ENCODE measurements around the gene PDLIM7. TPM values are rescaled to one million over a fixed set of nuclear protein-coding genes. Genes with fewer than 3 reads are reported as not detected.

The PDLIM7 gene
- polyA plus RNA-seq, 1 donor: 326 TPM

DNA sequence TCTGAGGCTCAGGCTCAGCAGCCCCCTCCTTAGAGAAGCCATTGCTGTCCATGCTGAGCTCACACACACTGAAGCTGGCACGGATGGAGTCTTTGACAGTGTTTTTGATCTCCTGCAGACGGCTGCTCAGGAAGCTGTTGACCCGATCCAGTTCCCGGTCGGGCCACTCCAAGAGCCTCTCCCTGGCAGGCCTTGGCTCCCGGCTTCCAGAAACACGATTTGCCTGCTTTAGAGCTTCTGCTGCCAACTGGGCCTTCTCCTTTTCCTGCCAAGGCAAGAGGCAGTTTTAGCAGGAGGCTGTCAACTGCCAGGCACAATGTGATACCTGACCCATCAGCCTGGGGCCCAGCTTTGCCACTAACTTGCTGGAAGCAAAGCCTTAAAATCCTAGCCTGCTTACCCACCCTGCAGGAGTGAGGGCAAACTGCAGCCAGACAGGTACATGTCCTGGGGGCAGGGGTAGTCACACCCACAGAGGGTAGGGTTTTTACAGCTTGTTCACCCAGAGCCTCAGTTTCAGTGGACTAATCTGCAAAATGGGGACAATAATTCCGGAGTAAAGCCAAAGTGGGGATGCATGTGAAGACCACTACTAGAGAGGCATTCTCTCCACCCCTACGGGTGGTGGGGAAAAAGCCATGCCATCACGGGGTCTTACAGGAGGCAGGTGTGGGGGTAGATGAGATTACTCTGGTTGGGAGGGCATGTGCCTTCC is 27.7 kb upstream of the PDLIM7 start:
- DNase-seq: no peak

GRCh38 chr5:177524539-177524900 is 27.1 kb upstream of the PDLIM7 start:
- DNase-seq: no peak

DNA sequence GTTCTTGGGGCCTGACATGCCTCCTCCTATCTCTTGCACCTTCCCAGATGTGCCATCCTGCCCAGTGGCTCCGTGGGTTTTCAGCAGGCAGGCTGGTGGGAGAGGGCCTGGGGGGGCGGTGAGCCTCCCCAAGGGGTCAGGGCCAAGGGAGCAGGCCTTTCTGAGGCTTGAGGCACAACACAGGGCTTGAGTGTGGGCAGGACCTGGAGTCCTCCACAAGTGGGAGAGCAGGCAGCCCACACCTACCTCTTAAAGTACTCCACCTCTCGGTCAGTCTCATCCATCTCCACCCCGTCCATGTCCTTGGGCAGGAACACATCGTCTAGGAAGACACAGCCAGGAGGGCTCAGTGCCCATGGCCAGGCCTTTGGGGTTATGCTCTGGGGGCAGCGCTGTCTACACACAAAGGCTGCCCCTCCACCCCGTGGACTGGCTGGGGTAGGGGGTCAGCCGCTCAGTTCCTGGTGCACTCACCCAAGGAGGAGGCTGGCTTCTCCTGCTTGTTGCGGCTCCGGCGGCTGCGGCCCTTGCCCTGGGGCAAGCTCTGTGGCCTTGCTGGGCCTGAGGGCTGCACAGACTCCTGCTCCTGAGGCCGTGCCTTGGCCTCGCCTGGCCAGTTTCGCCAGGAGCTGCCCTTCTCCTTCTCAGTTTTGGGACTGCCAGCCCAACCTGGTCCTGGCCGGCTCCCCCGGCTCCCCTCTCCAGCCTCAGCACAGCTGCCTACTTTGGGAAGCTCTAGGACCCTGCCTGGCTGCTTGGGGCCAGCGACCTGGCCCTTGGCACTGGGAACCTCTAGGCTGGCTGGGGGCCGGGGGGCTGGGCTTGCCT is 26.5 kb upstream of the PDLIM7 start:
- no peak for DNase-seq

- DNase-seq: no peak
Measured at GRCh38 chr5:177520916-177521513, 23.6 kb upstream of the PDLIM7 start.

- DNase-seq: no peak
Measured at GRCh38 chr5:177520271-177520670, 22.9 kb upstream of the PDLIM7 start.

GRCh38 chr5:177519463-177520235 is 22.2 kb upstream of the PDLIM7 start:
- no peak for DNase-seq

- DNase-seq: peak; percentile 98
Measured at GRCh38 chr5:177516601-177517568, 19.5 kb upstream of the PDLIM7 start, which contains the start of gene DDX41. Gene DDX41 (minus strand): TSS chr5:177516961. CDS start chr5:177516945, 16 bp downstream.

DNA sequence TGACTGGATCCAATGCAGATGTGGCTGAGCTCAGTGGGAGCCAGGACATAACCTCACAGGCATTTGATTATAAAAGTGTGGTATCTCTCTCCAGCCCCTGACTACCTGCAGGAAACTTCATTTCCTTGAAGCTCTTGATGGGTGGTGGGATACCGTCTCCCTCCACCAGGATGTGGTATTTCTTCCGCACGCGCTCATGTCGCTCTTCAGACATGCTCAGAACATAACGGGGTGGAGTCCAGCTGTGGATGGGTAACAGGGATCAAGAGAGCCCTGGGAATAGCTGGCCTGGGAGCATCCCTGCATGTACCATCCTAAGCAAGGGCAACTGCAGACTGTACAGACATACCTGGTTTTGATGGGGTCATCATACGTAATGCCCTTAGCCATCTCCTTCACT is 18.2 kb upstream of the PDLIM7 start:
- DNase-seq: no peak

- DNase-seq: no peak
Measured at GRCh38 chr5:177514541-177514940, 17.1 kb upstream of the PDLIM7 start.

- no peak for DNase-seq
Measured at GRCh38 chr5:177513500-177513899, 16.1 kb upstream of the PDLIM7 start.

GRCh38 chr5:177512736-177513380 is 15.5 kb upstream of the PDLIM7 start:
- DNase-seq: no peak

- no peak for DNase-seq
Measured at GRCh38 chr5:177511796-177512675, 14.6 kb upstream of the PDLIM7 start.

DNA sequence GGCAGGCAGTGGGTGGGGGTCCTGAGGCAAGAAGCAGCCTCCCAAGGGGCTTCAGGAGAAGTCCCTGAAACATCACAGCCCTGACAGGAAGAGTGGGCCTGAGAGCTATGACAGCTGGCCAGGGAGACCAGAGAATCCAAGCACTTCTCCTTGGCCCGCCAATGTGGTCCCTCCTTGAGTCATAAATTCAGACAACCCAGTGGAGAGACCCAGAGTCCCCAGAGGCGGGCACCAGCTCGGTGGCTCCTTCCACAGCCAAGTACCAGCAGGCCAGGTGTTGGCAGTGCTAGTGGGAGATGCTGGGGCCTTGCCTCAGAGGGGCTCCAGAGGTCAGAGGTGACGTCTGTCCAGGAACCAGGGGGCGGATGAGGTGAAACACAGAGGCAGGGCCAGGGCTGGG is 13.8 kb upstream of the PDLIM7 start:
- no peak for DNase-seq

DNA sequence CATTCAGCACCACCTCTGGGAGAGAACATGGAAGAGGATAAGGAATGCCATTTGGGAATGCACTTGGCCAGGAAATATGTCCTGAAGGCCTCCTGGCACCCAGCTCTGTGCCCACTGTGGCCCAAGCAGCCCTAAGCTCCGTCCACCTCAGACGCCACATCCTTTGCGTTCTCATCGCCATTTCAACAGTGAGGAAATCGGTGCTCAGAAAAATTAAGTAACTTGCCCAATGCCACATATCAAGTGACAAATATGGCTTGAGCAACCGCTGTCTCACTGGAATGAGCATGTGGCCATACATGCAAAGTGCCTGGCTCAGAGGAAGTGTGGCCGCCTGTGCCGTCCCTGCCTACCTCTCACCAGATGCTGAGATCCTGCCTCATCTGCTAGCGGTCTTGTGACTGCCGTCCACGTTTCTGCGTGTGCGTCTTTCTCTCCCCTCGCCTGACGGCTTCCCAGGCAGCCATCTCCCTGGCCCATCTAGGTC is 13.2 kb upstream of the PDLIM7 start:
- DNase-seq: no peak

DNA sequence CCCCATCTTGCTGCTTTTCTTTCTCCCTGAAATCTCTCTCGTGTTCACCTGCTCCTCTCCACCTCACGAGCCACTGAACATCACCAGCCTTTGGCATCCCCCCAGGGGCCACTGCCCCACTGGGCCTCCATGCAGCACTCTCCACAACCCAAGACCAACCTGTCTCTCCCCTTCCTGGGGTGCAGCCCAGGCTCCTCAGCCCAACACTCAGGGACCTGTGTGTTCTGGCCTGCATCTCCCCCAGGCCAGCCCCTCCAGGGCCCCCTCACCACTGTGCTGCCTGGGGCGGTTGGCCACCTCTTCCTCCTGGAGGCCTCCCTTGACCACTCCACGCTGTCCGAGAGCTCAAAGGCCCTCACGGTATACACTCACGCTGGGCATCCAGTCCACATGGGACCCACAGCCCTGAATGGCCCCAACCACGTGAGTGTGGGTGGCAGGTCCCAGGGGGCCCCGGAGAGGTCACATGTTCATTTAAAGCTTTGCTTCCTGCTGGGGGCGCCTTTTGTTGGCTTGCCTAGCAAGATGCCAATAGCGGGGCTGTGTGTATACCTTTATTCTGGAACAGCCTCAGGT is 12.7 kb upstream of the PDLIM7 start:
- DNase-seq: no peak

DNA sequence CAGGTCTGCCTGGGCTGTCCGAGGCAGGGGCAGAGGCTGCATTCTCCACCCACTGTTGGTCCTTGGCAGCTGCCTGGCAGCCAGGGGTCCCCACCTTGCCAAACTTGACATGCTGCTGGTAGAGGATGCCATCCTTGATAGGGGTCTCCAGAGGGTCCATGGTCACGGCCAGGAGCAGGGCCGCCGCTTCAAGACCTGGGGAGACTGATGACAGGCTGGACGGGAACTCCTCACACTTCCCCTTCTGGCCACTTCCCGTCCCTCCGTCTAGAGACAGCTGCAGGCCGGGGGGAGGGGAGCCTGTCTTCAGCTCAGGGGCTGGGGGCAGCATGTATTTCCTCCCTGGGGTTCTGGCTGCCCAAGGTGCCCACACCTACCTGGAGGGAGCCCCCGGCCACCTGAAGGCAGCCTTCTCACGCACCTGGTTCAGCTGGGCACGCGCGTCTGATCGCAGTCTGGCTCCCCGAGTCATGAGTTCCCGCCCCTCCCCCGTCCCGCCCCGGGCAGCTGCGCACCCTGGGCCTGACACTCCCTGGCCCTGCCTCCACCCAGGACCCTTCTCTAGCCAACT is 12.1 kb upstream of the PDLIM7 start, which contains the start of gene DOK3:
Gene DOK3 (minus strand): TSS at position 446 of the 571 bp plus-strand sequence. CDS start 286 bp downstream, at position 160.
- no peak for DNase-seq

GRCh38 chr5:177508837-177509236 is 11.4 kb upstream of the PDLIM7 start:
- DNase-seq: no peak

DNA sequence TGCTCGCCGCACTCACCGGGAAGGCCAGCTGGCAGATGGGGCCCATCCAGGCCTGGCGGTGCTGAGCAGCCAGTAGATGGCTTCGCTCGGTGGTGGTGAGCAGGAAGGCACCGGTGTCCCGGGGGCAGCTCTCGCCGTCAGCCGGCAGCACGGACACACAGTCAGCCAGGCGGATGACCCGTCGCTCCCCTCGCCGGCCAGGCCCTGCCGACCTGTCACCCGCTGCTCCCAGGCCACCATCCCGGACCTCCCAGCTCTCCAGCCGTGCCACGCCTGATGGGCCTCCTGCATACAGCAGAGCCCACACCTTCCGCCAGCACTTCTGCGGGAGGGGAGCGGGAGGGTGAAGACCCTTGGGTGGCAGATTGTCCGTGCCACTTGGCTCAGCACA is 10.8 kb upstream of the PDLIM7 start:
- no peak for DNase-seq
